Endodermal cell (in vitro differentiated cells): Measurements from ENCODE around the gene GPR68. TPM values are rescaled to one million over a fixed set of nuclear protein-coding genes. Genes with fewer than 3 reads are reported as not detected.

ENCODE experiments used
- DNase-seq: peaks from one replicate; pipeline ENCODE4 v3.0.0-alpha.2; 2017
- H3K27ac ChIP-seq: 2 replicates; pipeline ENCODE4 v1.5.1; 2013; ENCODE audit warnings: mild to moderate bottlenecking, low read depth, low read length, moderate library complexity
- H3K27me3 ChIP-seq: 2 replicates; pipeline ENCODE4 v1.6.1; 2013; ENCODE audit warnings: mild to moderate bottlenecking, low read length, moderate library complexity; ENCODE audit not compliant: insufficient read depth, control insufficient read depth, poor library complexity, severe bottlenecking
- H3K36me3 ChIP-seq: 2 replicates; pipeline ENCODE4 v1.7.0; 2013; ENCODE audit warnings: mild to moderate bottlenecking, low read length, moderate library complexity; ENCODE audit not compliant: control insufficient read depth, insufficient read depth
- H3K4me1 ChIP-seq: one replicate; pipeline ENCODE4 v1.7.0; 2013; ENCODE audit warnings: low read length; ENCODE audit not compliant: control insufficient read depth, insufficient read depth
- H3K4me3 ChIP-seq: 2 replicates; pipeline ENCODE4 v1.5.1; 2013; ENCODE audit warnings: mild to moderate bottlenecking, low read length, moderate library complexity
- H3K9ac ChIP-seq: 2 replicates; pipeline ENCODE4 v1.6.1; 2013; ENCODE audit warnings: mild to moderate bottlenecking, low read length, moderate library complexity; ENCODE audit not compliant: poor library complexity, severe bottlenecking; ENCODE audit errors: extremely low read depth
- H3K9me3 ChIP-seq: 2 replicates; pipeline ENCODE4 v1.6.1; 2013; ENCODE audit warnings: mild to moderate bottlenecking, low read length, moderate library complexity; ENCODE audit not compliant: control insufficient read depth
- H3K27ac Mint-ChIP-seq: 2 replicates; pipeline ENCODE4 v1.8.0; 2020; ENCODE audit warnings: mixed read lengths
- H3K27me3 Mint-ChIP-seq: 2 replicates; pipeline ENCODE4 v1.8.0; 2021; ENCODE audit warnings: mild to moderate bottlenecking, mixed read lengths; ENCODE audit not compliant: insufficient read depth
- H3K36me3 Mint-ChIP-seq: 2 replicates; pipeline ENCODE4 v1.8.0; 2020; ENCODE audit warnings: low read depth, mixed read lengths
- H3K4me1 Mint-ChIP-seq: 2 replicates; pipeline ENCODE4 v1.8.0; 2020; ENCODE audit warnings: mixed read lengths
- H3K4me3 Mint-ChIP-seq: 2 replicates; pipeline ENCODE4 v1.8.0; 2020; ENCODE audit warnings: mild to moderate bottlenecking, moderate library complexity, mixed read lengths
- H3K9me3 Mint-ChIP-seq: 2 replicates; pipeline ENCODE4 v1.8.0; 2020; ENCODE audit warnings: mild to moderate bottlenecking, mixed read lengths
- WGBS, 2 experiments: methylation state at CpG; one replicate each; pipeline versions ENCODE4 v1.1.5 to v1.1.7; 2013; ENCODE audit warnings: missing lambda C conversion rate in 2 of 2, mixed read lengths in 1 of 2; ENCODE audit not compliant: insufficient coverage in 1 of 2, insufficient read length in 1 of 2; 5-methylcytosine and 5-hydroxymethylcytosine counted together
- total RNA-seq, 2 donors: library from RNA; stranded (reverse); fragmentation: NEBNext Ultra II Directional in 1 of 2; extraction: Animal tissue kit (Norgen Biotek cat#: 25700) in 1 of 2; gene quantifications; 2 replicates in 1 of 2; 3 replicates in 1 of 2; pipeline ENCODE4 v1.2.1, GENCODE V29; 2021
- TF ChIP-seq, protein P1 (sequence below): fragments of 200-600 bp; sonication (generic); conservative IDR thresholded peaks from 2 replicates; pipeline ENCODE4 v1.5.0; 2021; ENCODE audit warnings: antibody characterized with exemption, mild to moderate bottlenecking

The GPR68 gene
- total RNA-seq, 2 donors from 2014 or later = 0.38 to 0.44 TPM

- no peak overlapping the region for H3K27ac Mint-ChIP-seq
- DNase-seq = no peak
- no peaks in the 10 kb centered on the region for H3K27me3 Mint-ChIP-seq
- Histone ChIP-seq H3K9ac (no peak overlapping the region), H3K4me3 (no peak overlapping the region), H3K27ac (no peak overlapping the region), H3K36me3 (no peaks in the 10 kb centered on the region), H3K9me3 (peaks cover 15% of the 10 kb centered on the region), H3K4me1 (no peaks in the 10 kb centered on the region), H3K27me3 (no peaks in the 10 kb centered on the region)
- H3K9me3 Mint-ChIP-seq = peaks cover 10% of the 10 kb centered on the region
- no peaks in the 10 kb centered on the region for H3K4me1 Mint-ChIP-seq
- TF ChIP-seq, protein P1, sequence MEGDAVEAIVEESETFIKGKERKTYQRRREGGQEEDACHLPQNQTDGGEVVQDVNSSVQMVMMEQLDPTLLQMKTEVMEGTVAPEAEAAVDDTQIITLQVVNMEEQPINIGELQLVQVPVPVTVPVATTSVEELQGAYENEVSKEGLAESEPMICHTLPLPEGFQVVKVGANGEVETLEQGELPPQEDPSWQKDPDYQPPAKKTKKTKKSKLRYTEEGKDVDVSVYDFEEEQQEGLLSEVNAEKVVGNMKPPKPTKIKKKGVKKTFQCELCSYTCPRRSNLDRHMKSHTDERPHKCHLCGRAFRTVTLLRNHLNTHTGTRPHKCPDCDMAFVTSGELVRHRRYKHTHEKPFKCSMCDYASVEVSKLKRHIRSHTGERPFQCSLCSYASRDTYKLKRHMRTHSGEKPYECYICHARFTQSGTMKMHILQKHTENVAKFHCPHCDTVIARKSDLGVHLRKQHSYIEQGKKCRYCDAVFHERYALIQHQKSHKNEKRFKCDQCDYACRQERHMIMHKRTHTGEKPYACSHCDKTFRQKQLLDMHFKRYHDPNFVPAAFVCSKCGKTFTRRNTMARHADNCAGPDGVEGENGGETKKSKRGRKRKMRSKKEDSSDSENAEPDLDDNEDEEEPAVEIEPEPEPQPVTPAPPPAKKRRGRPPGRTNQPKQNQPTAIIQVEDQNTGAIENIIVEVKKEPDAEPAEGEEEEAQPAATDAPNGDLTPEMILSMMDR = no peak
- H3K4me3 Mint-ChIP-seq = no peak overlapping the region
- peaks cover 13% of the 10 kb centered on the region for H3K36me3 Mint-ChIP-seq
- WGBS, 2 experiments = 88 to 95% methylated on average over 3 to 6 of the region's 6 CpGs
Observed at GRCh38 chr14:91229743-91230200, 14.7 kb downstream of the GPR68 start.

GRCh38 chr14:91229005-91229382, 15.5 kb downstream of the GPR68 start:
- Mint-ChIP-seq H3K4me3 (no peak overlapping the region), H3K9me3 (peaks cover 10% of the 10 kb centered on the region), H3K27ac (no peak overlapping the region), H3K36me3 (peaks cover 13% of the 10 kb centered on the region), H3K4me1 (no peaks in the 10 kb centered on the region), H3K27me3 (no peaks in the 10 kb centered on the region)
- WGBS, 2 experiments = 94 to 100% methylated on average over 1 of the region's 1 CpG
- Histone ChIP-seq H3K36me3 (no peaks in the 10 kb centered on the region), H3K27ac (no peak overlapping the region), H3K4me1 (no peaks in the 10 kb centered on the region), H3K4me3 (no peak overlapping the region), H3K9ac (no peak overlapping the region), H3K27me3 (no peaks in the 10 kb centered on the region), H3K9me3 (peaks cover 15% of the 10 kb centered on the region)
- TF ChIP-seq, protein P1 = no peak
- no peak for DNase-seq

GRCh38 chr14:91228112-91229004, 16.1 kb downstream of the GPR68 start:
- Mint-ChIP-seq H3K4me1 (no peaks in the 10 kb centered on the region), H3K36me3 (peaks cover 13% of the 10 kb centered on the region), H3K9me3 (peaks cover 10% of the 10 kb centered on the region), H3K4me3 (no peak overlapping the region), H3K27ac (no peak overlapping the region), H3K27me3 (no peaks in the 10 kb centered on the region)
- Histone ChIP-seq H3K4me1 (no peaks in the 10 kb centered on the region), H3K9ac (no peak overlapping the region), H3K27me3 (no peaks in the 10 kb centered on the region), H3K27ac (no peak overlapping the region), H3K36me3 (no peaks in the 10 kb centered on the region), H3K9me3 (peaks cover 15% of the 10 kb centered on the region), H3K4me3 (no peak overlapping the region)
- 88 to 90% methylated on average over 14 of the region's 14 CpGs for WGBS, 2 experiments
- TF ChIP-seq, protein P1 = no peak
- DNase-seq = peak; percentile 83
